SK-MEL-5 (cell line): Measurements from ENCODE around the gene FRMD8. TPM values are rescaled to one million over a fixed set of nuclear protein-coding genes. Genes with fewer than 3 reads are reported as not detected.
A peak's percentile ranks its signal among the peaks of the same experiment; 100 is the strongest.

ENCODE experiments used
- DNase-seq: peaks from one replicate; pipeline ENCODE4 v3.0.0-alpha.2; 2016; ENCODE audit warnings: low read depth, low spot score
- in situ Hi-C: cut with HindIII; loops from 2 replicates; pipeline ENCODE4 v1.10.0; 2016; ENCODE audit warnings: low sequenced_read_pairs, high pct_unique_total_duplicates, low pct_unique_long_range_greater_than_20kb
- total RNA-seq: library from RNA; depleted of rRNA; stranded (reverse); fragments of >200 nt; shearing (Covaris generic); gene quantifications from 2 replicates; pipeline ENCODE4 v1.2.3, GENCODE V29; 2014

Gene FRMD8
- total RNA-seq, 1 experiment from 2014 or later, result 37.5 TPM

DNA sequence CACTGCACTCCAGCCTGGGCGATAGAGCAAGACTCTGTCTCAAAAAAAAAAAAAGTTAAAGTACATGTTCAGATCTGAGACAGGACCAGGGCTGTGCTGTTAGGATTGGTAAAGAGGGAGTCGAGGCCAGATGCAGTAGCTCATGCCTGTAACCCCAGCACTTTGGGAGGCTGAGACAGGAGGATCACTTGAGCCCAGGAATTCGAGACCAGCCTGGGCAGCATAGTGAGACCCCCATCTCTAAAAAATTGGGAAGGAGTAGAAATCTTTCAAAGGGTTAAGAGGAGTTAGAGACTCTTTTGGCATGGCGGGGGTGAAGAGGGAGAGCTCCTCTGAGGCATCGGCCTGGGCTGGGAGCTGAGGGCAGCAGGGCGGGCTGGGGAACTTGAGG lies 15.8 kb upstream of the FRMD8 start:
- no peak for DNase-seq
- in situ Hi-C loops, result no loop called here

DNA sequence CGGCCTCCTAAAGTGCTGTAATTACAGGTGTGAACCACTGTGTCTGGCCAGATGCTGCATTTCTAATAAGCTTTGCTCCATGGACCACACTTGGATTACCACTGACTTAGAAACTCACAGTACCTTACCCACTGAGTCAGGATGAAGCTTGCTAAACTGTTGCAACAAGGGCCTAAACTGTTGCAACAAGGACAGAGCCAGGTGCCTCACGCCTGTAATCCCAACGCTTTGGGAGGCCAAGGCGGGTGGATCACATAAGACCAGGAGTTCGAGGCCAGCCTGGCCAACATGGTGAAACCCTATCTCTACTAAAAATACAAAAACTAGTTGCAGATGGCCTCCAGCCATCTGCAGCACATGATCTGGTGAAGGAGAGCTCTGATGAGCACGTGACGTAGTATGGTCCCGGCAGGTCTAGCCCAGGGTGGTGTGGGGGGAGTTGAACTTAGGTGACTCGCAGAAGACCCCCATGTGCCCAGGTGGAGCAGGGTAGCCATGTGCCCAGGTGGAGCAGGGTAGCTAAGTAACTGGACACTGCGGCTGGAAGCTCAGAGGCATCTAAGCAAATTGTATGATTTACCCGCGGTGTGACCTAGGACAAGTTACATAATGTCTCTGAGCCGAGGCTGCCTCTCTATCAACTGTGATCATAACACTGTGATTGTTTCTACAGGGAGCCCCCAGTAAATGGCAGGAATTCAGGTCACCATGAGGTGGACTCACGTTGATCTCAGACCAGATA lies 12.4 kb upstream of the FRMD8 start:
- in situ Hi-C loops, result no loop called here
- DNase-seq, result no peak

DNA sequence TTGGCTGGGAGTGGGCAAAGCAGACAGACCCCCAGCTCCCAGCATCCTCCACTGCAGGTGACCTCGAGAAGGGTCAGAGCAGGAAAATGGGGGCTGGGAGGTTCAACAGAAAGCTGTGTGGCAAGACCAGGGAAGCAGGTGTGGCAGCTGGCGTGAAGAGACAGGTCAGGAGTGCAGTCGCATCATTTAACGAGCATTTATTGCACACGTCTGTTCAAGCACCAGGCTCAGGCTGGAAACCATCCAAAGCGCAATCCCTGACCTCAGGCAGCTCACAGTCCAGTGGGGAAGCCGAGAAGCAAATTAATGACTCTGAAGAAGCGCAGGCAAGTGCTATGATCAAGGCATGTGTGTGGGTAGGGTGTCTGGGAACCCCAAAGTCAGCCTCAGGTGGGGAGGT lies 11.4 kb upstream of the FRMD8 start:
- in situ Hi-C loops, result no loop called here
- DNase-seq, result no peak

DNA sequence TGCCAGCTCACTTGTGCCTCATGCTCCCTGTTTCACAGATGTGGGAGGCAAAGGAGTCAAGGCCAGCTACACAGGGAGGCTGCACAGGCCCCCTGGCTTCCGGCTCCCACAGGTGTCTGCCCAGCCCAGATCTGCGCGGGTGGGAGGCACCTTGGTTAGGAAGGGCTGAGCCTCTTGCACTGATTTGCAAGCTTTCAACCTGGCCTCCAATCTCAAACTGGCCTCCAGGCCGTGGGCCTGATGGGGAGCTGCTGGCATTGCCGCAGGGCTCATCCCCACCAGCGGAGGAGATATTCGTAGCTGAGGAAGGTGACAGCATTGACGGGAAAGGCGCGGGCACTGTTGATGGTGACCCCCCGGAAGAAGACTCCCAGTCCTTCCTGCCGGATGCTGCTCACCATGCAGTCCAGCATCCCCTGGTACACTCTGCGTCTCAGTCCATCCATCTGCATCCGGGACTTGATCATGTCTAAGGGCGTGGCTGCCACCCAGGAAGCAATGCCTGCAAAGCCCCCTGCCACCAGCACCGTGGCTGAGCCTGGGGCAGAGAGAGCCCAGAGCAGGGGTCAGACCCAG lies 10.2 kb upstream of the FRMD8 start:
- in situ Hi-C loops, result no loop called here
- DNase-seq, result no peak

DNA sequence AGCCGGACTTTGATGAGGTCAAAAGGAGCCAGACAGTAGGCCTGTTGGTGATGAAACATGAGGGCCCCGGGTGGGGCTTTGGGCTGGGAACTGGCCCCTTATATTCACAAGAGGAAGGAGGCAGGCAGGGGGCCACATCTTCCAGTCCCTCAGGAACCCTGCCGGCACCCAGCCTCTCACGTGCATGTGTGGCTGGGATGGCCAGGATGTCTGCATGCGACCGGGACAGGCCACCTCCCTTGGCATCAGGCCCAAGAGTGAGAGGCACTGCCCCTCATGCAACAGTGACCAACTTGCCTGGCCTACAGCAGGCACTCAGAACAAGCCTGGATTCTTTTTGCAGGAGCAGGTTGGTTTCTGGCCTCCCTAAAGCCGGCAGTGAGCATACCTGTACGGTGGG lies 9.4 kb upstream of the FRMD8 start:
- DNase-seq, result no peak
- in situ Hi-C loops, result no loop called here

DNA sequence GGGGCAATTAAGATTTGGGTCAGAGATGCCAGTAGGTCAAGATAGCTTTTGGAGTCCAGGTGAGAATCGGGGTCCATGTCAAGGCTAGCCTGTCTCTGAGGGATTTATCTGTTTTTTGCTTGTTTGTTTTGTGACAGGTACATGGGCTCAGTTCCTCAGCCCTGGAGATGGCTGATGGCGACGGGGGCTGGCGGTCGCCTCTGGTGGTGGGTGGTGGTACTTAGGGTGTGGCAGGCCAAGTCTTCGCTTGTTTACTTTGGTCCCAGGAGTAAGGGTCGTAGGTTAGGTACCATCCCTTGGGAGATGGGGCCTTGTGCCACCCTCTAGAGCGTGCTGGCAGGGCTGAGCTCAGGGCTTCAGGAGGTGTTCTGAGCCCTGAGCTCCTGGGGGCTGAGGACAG lies 8.7 kb upstream of the FRMD8 start:
- no peak for DNase-seq
- in situ Hi-C loops, result no loop called here

DNA sequence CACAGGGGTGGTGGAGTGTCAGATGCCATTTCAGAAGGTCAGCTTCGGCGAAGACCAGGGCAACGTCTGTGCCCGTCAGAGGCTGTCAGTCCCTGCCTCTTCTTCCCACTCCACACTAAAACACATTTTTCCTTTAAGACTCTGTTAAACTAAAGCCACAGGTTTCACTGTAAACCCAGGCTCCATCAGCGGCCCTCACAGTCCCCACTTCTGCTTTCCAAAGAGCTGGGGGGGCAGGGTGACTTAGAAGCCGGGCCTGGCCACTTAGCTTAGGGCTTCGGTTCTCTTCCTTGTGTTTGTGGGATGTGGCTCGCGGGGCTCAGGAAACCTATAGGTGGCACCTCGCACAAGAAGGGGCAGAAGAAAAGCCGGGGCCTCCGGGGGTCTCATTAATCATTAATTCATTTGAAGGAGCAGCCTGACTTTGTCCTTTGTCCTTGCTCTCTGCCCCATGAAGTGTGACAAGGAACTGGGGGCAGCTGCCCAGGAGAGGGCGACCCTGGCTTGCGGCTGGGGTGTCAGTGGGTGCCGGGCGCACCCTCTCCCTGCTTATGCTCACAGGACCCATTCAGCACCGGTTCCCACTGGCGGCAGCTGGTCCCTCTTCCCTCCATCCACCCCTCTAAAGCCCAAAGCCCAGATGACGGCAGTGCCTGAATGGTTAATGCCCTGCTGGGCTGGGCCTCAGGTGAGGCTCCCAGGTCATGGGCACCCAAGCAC lies 8.1 kb upstream of the FRMD8 start:
- DNase-seq, result no peak
- in situ Hi-C loops, result no loop called here

DNA sequence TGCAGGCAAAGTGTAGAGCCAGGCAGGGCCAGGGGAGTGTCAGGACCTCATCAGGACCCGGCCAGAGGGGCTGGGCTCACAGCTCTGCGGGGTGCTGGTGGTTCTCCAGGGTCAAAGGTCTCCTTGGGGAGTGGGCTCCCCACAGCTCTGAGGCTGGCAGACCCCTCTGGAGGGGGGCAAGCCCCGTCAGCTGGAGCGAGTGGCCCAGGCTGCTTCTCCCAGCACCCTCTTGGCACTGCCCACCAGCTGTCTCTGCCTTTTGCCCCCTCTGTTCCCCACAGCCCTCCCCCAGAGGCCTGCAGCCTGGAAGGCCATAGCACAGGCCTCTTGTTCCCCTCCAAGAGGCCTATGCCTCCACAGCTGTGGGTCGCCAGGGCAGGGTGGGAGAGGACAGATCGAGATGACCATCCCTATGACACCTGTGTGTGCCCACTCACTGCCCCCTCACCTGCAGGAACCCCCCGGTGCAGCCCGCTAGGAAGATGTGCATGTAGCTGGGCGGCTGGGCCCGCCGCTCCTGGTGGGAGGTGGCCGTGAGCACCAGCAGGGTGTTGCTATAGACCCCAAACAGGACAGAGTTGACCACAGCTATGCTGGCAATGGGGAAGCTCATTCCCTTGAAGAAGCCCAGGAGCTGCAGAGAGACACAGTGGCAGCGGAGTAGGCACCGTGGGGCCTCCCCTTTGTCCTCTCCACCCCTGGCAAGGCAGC lies 7.4 kb upstream of the FRMD8 start:
- in situ Hi-C loops, result no loop called here
- DNase-seq, result no peak

DNA sequence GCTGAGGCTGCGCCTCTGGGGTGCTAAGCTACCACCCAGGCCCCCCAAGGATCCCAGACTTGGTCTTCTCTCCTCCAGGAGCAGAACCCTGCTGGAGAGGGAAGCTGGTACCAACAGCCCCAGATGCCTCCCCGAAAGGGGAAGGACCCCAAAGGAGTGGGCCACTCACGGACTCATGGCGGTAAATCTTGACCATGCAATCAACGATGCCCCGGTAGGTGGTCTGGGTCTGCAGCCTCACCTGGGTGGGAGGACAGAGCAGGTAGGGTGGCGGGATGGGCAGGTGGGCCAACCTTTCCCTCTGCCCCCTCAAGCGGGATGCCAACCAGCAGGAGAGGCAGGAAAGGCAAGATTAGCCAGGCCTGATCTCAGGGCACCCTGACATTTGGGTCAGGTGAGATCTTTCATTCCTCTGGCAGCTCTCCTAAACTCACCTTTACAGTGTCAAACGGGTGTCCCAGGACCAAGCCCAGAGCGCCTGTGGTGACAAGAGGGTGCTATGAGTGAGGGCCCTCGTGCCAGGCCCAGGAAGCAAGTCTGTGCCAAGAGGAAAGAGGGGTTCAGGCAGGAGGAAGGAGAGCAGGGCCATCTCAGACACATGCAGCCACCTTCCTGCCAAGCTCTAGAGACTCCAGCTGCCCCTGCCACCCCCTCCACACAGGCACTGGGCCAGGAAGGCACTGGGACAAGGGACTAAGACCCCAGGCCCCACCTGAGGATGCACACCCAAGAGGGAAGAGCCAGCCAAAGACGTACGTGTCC lies 6.6 kb upstream of the FRMD8 start:
- in situ Hi-C loops, result no loop called here
- DNase-seq, result no peak

DNA sequence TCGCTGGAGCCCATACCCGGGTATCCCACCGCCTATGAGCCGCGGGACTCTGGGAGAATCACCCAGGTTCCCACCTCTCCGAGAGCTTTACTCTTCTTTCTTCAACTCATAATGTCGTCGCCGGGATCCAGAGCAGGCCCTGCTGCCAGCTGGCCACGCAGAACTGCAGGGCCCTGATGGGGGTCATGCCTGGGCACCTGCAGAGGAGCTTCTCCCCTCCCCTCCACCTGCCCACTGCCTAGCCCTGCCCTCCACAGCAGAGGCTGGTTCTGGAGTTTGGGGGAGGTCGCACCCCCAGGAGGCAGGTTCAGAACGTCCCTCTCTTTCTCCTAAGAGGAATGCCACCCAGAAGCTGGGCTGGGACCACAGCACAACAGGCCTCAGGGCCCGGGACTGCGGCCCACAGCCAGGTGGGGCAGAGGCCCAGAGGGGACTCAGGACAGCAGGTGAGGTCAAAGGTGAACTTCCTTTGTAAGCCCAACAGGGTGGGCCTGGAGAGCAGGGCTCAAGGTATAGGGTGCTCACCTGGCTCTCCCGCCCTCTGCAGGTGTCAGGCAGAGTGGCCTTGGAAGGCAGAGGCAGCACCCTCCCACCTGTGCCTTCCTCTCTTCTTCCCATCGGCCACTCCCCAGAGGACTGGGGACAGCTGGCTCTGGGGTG lies 5.8 kb upstream of the FRMD8 start:
- in situ Hi-C loops, result no loop called here
- no peak for DNase-seq

DNA sequence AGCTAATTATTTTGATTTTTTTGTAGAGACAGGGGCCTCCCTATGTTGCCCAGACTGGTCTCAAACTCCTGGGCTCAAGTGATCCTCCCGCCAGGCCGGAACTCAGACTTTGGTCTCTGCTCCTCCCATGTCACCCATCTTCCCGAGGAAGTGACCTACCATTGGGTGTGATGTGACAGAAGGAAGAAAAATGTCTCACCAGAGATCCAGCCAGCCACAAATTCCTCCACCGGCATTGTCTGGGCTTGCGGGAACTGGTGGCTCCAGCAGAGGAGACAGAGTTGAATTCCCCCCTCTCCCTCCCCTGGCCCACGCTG lies 4.8 kb upstream of the FRMD8 start:
- in situ Hi-C loops, result no loop called here
- DNase-seq, result no peak

DNA sequence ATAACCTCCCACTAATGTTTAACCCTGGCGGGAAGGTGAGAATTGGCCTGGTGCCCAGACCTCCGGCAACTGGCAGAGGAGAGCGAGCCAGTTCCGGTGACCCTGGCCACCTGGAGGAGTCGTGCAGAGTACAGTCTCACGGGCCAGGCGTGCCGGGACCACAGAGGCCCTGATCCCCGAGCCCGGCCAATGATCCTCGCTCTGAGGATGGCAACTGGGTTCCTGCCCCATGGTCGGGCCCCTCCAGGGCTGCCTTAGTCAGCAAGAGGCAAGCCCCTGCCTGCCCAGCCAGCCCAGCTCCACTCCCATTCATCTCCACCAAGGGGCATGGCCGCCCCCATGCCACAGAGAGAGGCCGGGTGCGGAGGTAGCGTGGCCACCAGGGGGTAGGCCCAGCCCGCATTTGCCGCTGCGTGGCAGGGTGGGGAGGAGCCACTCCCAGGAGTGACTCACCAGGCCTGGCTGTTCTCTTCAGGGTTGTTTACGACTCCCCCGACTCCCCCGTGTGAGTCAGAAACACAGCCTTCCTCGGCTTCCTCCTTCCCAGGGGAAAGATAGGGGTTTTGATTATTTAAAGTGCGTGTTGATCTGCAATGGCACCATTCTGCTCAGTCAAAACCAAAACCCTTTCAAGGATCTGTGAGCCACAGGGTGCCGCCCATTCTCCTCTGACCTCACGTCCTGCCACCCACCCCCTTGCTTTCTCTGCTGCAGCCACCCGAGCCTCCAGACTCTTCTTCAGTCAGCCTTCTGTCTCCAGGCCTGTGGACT lies 4.2 kb upstream of the FRMD8 start, which contains the start of gene SLC25A45:
SLC25A45 (minus strand) TSS at position 614 of the 771 bp plus-strand sequence. CDS start 695 bp downstream, outside the sequence.
- in situ Hi-C loops, result no loop called here
- DNase-seq, result peak; percentile 91

DNA sequence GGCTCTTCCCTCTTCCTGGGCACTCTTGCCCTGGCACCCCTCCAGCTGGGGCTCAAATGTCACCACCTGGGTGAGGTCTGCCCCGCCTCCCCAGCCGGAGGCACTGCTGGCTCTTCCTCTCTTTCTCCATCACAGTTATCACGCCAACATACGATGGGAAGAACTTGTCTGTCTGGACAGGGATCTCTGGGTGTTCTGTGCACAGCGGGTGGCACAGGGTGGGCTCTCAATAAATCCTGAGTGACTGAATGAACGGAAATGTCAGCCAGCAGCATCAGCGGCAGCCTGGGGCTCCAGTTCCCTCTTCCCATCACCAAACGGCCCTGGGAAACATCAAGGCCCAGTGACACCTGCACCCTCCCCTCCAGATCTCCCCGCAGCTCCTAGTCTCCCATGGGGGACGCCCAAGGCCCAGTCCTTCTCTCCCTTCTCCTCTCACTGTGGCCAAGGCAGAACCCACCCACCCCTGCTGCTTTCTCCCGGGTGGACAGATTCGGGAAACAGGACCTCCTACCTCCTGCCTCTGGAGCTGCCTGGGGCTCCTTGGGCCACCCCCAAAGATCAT lies 3.6 kb upstream of the FRMD8 start:
- in situ Hi-C loops, result no loop called here

DNA sequence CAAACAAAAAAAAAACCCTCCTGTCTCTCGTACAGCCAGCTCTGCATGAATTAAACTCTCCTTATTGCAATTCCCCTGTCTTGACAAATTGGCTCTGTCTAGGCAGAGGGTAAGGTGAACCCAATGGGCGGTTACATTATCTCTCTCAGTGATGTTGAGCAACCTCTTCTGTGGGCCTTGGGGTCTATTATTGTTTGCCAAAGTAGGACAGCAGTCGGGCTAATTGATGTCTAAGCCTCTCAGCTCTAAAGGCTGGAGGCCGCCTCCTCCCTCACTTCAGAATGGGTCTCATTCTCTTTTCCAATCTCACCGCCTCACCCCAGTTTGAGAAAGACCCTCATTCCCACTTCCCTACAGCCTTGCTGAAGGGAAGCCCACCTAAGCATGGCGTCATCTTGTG lies 2.7 kb upstream of the FRMD8 start:
- DNase-seq, result no peak
- in situ Hi-C loops, result no loop called here

More for the DNA sequence above, 3.6 kb upstream of the FRMD8 start:
- DNase-seq, result no peak

DNA sequence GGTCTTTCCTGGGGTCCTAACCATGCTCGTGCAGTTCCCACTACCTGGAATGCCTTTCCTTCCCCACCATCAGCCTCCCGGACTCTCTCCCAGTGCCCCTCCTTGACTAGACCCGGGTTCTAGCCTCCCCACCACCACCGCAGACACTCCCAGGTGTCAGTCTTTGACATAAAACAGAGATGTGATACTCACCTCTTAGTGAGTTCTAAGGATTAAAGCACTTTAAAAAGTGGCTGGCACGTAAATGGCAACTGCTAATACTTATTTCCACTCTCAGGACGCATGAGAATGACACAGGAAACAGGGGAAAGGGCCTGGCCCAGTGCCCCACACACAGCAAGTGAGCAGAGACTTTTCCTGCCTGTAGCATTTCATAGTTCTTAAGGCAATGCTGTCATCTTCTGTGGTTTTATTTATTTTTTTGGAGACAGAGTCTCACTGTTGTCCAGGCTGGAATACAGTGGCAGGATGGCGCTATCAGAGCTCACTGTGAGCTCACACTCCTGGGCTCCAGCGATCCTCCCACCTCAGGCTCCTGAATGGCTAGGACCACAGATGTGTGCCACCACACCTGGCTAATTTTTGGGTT lies 2.0 kb upstream of the FRMD8 start:
- in situ Hi-C loops, result no loop called here
- peak; percentile 14 for DNase-seq

DNA sequence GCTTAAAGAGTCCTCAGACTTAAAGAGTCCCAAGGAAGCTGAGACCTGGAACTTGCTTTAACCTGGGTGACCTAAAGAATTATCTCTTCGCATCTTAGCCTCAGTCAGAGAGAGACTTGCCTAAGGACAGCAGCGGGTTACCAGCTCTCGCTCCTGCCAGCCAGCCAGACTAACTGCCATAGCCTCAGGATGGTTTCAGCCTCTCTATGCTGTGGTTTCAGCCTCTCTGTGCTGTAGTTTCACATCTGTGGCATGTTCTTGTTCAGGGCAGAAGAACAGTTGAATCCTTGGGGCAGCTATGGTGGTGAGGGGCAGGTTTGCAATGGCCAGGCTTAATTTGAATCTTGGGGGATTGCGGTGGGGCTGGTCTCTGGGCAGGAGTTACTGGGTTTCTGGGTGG lies 2.3 kb downstream of the FRMD8 start:
- in situ Hi-C loops, result no loop called here
- DNase-seq, result no peak
